Activated CD8-positive, alpha-beta T cell treated with anti-CD3 and anti-CD28 coated beads, Interleukin-2, amount 10 ng/mL, durations not matched to agents 7 days and 5 days (primary cell): Measurements from ENCODE around the gene DNAJC28. TPM values are rescaled to one million over a fixed set of nuclear protein-coding genes. Genes with fewer than 3 reads are reported as not detected.

Source experiments
- total RNA-seq, 2 experiments: library from RNA; stranded (reverse); gene quantifications; one replicate each; pipeline ENCODE4 v1.2.3, GENCODE V29; 2021

The DNAJC28 gene
- total RNA-seq, 2 experiments from 2014 or later = 0.40 to 0.73 TPM

Other genes with a start within 250 kb of the DNAJC28 start
- 10 to 100 TPM; 37.1 to 44.2 TPM for gene IL10RB, start 225.3 kb downstream of the DNAJC28 start, total RNA-seq
- gene IFNAR1, start 166.7 kb downstream of the DNAJC28 start, total RNA-seq = 10 to 100 TPM; 32.5 to 35.4 TPM
- gene IFNGR2, start 88.3 kb downstream of the DNAJC28 start, total RNA-seq = 1 to 10 TPM; 6.5 to 8.2 TPM
- 10 to 100 TPM; 34.9 to 37.5 TPM for gene TMEM50B, start 11.7 kb downstream of the DNAJC28 start, total RNA-seq
- gene GART, start 50.4 kb upstream of the DNAJC28 start, total RNA-seq = 100 to 1,000 TPM; 138 to 147 TPM
- gene SON, start 51.3 kb upstream of the DNAJC28 start, total RNA-seq = 100 to 1,000 TPM; 284 to 285 TPM
- 10 to 100 TPM; 43.3 to 44.1 TPM for gene DONSON, start 97.0 kb upstream of the DNAJC28 start, total RNA-seq
- gene CRYZL1, start 150.0 kb upstream of the DNAJC28 start, total RNA-seq = 10 to 100 TPM; 30.2 to 31.4 TPM
- 1 to 10 TPM; 1.6 to 1.7 TPM for gene ITSN1, start 150.8 kb upstream of the DNAJC28 start, total RNA-seq